CD4-positive, alpha-beta T cell treated with Interferon alpha-2 for 1 hour (primary cell): Measurements from ENCODE around the gene SIGLEC11.
"Not testable (repeated sequence)": the region's sequence is repeated elsewhere in the genome, so short reads cannot be mapped to it uniquely, and the experiment has no call there.

ENCODE experiments used
- DNase-seq, 2 donors: peaks; one replicate each; pipeline ENCODE4 v3.0.0-alpha.2; 2020 to 2022

SIGLEC11 gene

GRCh38 chr19:49960980-49961379, at the start of gene SIGLEC11:
SIGLEC11 (minus strand) TSS chr19:49961172; CDS start chr19:49961081, 91 bp downstream.
- not testable (repeated sequence) for DNase-seq

GRCh38 chr19:50008532-50008931, 47.6 kb upstream of the SIGLEC11 start:
- DNase-seq, result no peak

GRCh38 chr19:50007947-50008346, 47.0 kb upstream of the SIGLEC11 start:
- DNase-seq, result no peak

- DNase-seq, result no peak
Observed at GRCh38 chr19:50007170-50007569, 46.2 kb upstream of the SIGLEC11 start.

- DNase-seq, result no peak
Observed at GRCh38 chr19:50005428-50005827, 44.5 kb upstream of the SIGLEC11 start.

DNA sequence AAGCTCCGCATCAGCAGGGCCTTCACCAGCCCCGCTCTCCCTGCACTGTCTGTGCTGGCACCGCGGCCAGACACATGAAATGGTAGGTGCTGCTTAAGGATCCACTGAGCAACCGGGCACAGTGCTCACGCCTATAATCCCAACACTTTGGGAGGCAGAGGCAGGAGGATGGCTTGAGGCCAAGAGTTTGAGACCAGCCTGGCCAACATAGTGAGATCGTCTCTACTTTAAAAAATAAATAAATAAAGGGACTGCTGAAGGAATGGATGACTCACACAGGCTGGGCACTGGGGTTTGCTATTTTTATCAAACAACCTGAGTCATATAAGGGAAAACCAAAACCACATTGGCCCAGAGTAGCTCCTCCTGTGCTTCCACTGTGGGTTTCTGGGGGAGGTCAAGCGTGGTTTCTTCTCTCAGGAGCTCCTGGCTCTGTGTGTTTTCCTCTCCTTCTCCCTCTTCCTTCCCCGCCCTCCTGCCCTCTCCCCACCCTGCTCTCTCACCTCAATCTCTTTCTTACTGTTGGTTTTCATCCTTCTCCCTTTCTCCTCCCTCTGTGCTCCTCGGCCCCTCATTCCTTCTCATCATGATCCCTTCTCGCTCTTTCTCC, 42.9 kb upstream of the SIGLEC11 start:
- DNase-seq, result peak; percentile 9 to 23

- no peak for DNase-seq
Observed at GRCh38 chr19:50003254-50003788, 42.3 kb upstream of the SIGLEC11 start.

DNA sequence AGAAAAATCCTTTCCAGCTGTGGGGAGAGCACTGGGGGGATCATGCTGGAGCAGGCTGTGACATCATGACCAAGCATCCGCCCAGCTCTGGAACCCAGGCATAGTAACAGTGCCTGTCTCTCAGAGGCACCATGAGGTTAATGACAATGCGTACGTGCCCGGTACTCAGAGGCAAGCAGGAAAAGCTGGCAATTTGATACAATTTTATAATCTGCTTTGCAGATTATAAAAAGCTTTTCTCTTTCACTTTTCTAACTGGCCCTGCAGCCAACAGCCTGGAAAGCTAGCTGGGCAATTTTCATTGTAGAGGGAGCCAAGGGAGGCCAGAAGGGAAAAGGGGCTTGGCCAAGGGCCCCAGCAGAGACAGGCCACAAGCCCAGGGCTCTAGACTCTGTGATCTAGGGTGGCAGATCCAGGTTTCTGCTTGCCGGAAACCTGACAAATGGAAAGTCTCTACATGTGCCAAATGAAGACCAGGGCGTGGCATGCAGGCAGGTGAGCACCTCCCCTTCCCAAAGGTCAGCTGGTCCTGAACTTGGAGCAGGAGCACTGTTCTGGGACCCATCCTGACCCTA, 41.5 kb upstream of the SIGLEC11 start:
- no peak for DNase-seq

DNA sequence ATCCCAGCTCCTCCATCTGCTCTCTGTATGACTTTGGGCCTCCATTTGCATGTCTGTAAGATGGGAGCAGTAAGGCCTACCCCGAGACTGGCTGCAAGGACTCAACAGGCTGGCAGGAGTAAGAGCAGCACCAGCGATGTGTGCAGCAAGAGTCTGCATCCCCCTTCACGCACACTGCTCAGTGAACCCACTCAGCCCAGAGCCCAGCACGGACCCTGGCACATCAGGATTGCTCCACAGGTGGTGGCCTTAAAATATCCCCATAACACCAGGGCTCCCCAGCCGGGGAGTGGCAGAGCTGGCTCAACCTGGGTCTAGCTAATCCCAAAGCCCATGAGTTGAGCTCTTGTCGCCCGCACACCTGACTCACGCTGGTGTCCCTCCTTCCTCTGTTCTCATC, 40.8 kb upstream of the SIGLEC11 start:
- no peak for DNase-seq

GRCh38 chr19:50000841-50001557, 40.0 kb upstream of the SIGLEC11 start:
- no peak for DNase-seq

DNA sequence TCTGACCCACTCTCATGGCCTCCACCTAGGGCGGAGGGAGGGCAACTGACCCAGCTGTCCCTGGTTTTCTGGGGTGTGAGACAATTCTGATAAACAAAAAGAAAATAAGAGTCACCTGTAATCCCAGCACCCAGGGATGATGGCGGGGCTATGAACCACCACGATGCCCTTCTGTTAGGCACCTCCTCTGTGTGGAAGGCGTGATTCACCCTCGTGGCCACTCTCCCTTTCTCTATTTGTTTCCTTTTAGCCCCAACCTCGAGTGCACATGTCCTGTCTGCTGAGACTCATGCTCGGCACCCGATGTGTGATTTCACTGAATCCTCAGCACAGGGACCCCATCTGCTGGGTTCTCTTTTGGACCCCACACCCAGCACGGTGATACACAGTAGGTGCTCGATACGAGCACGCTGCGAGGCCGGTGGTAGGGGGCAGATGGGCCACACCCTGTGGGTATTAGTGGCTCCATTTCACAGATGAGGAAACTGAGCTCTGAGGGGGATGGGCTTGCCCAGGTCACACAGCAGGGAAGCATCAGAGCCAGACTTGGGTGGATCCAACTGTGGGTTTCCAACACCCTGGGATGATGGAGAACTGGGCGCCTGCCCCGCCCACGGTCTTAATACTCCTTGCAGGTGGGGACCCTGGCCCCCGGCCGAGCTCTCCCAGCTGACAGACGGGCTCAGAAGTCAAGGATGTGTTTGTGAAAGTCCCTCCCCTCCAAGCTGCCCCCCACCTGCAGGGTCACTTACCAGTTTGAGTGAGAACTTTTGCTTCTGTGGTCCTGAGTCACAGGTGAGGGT, 39.3 kb upstream of the SIGLEC11 start:
- DNase-seq, result no peak

DNA sequence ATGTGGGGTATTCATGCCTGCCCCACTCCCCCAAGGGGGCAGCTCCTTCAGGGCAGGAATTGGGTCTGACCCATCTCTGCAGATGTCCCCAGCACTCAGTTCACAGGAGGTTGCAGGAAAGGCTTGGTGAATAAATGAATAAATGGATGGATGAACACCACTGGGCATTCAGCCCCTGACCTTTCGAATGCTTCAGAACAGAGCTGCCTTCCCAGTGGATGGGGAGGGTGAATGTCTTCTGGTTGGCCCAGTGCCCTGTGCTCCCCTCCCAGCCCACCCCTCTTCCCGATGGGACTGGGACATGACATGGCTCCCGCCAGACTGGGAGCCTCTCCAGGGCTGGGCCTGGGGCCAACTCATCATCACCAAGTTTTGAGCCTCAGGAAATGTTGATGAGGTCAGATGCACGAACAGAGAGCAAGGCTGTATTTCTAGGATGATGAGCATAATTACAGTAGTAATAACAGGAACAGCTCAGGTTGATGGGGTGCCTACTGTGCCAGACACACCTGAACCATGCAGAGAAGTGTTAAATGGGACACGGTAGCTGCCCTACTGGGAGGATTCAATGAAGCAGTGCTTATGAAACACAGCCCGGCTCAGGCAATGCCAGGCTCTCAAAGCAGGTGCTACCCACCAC, 38.5 kb upstream of the SIGLEC11 start:
- DNase-seq, result no peak

DNA sequence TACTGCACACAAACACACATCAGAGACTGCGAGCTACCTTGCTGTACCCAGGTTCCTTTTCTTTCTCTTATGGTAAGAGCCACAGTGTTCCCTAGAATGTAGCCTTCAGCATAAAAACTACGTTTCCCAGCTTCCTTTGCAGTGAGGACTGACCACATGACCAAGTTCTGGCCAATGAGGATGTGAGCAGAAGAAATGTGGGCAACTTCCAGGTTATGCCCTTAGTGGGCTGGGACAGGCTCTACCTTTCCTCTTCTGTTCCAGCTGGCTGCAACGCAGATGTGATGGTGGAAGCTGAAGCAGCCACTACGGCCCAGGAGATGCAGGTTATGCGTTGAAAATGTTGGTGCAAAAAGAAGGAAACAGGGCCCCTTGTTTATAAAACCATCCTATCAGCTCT, 36.7 kb upstream of the SIGLEC11 start:
- DNase-seq, result peak; percentile 14 to 48

GRCh38 chr19:49988433-49988832, 27.5 kb upstream of the SIGLEC11 start:
- DNase-seq, result no peak

- no peak for DNase-seq
Observed at GRCh38 chr19:49988007-49988406, 27.0 kb upstream of the SIGLEC11 start.

DNA sequence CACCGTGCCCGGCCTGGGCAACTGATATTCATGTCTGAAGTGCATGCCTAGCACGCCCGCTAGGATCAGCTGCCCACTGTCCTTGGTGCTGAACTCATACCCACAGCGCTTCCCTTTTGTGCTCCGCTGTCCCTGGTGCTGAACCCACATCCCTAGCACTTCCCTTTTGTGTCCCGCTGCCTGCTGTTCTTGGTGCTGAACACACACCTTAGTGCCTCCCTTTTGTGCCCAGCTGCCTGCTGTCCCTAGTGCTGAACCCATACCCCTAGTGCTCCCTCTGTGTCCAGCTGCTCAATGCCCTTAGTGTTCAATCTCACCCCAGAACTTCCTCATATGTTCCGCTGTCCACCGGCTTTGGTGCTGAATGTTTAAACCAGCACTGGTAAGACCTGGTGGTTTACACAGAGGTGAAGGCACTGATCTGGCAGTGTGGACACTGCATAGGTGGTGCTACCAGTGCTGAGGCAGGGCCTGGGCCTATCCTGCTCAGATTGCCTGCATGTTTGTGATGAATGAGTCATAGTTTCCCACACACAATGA, 26.3 kb upstream of the SIGLEC11 start:
- peak; percentile 82 to 84 for DNase-seq

- DNase-seq, result no peak
Observed at GRCh38 chr19:49986354-49986753, 25.4 kb upstream of the SIGLEC11 start.

DNA sequence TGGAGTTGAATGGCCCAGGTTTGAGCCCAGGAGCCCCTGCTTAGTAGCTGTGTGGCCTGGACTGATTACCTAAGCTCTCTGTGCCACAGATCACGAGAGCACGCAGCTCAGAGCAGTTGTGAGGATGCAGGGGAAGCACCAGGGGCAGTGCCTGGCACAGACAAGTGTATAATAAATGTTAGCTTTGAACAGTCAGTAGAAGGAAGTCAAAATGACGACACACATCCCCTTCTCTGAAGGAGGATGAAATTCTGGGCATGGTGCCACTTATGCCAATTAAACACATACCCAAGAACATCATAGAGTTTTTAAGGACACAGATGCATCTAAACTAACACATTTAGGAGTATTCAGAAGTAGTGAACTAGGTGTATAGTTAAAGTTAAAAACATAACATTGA, 24.9 kb upstream of the SIGLEC11 start:
- DNase-seq, result no peak

- no peak for DNase-seq
Observed at GRCh38 chr19:49984491-49984890, 23.5 kb upstream of the SIGLEC11 start.

GRCh38 chr19:49983645-49984229, 22.8 kb upstream of the SIGLEC11 start:
- DNase-seq, result peak; percentile 74 to 81

DNA sequence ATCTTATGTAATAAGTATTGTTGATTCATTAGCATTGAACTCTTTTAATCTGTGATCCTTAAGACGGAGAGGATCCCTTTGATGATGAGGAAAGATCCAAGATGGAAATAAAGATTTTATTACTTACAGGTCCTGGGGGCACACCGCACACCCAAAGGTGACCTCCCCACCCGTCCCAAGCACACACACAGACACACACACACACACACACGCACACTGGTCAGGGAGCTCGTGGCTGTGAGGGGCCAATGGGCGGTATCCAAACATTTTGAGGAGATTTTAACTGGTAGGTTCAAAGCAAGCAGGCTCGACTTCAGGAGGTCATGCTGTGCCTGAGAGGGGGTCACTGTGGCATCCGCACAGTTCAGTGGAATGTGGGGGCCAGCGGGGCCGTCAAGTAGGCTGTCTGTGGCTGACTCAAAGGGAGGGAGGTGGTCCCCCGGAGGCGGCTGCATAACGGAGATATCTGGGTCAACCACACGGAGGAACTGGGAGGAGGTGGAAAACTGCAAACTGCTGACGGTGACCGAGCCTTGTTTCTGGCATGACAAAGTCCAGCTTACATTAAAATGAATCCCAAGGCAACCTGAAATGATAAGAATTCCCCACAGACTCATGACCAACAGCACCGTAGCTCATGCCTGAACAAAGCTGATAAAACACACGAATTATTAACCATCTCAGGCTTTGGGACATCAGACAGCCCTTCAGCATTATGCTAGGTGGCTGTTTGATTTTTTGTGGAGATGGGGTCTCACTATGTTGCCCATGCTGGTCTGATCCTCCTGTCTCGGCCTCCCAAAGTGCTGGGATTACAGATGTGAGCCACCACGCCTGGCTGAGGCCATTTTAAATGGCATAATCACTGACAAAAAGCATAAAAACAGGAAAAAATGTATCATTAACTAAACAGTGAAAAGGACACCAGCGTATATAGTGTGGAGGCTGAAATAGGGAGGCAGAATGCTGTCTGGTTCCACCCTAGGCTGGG, 20.9 kb upstream of the SIGLEC11 start:
- no peak for DNase-seq
